ENCODE results near the gene TAF9B. TPM values are rescaled to one million over a fixed set of nuclear protein-coding genes. Genes with fewer than 3 reads are reported as not detected.

TAF9B gene
- total RNA-seq, 2 donors from 2014 or later: 36.6 to 36.7 TPM

- Histone ChIP-seq H3K4me1 (peaks cover 0 to 35% of the 10 kb centered on the region in 2 donors), H3K4me3 (peak overlapping the region; percentile 66 to 72), H3K27ac (peak overlapping the region; percentile 83 to 96), H3K9me3 (no peaks in the 10 kb centered on the region), H3K27me3 (no peaks in the 10 kb centered on the region), H3K36me3 (no peaks in the 10 kb centered on the region)
- peak; percentile 69 for DNase-seq (ENCODE audit: low spot score)
- TF ChIP-seq, protein P1, sequence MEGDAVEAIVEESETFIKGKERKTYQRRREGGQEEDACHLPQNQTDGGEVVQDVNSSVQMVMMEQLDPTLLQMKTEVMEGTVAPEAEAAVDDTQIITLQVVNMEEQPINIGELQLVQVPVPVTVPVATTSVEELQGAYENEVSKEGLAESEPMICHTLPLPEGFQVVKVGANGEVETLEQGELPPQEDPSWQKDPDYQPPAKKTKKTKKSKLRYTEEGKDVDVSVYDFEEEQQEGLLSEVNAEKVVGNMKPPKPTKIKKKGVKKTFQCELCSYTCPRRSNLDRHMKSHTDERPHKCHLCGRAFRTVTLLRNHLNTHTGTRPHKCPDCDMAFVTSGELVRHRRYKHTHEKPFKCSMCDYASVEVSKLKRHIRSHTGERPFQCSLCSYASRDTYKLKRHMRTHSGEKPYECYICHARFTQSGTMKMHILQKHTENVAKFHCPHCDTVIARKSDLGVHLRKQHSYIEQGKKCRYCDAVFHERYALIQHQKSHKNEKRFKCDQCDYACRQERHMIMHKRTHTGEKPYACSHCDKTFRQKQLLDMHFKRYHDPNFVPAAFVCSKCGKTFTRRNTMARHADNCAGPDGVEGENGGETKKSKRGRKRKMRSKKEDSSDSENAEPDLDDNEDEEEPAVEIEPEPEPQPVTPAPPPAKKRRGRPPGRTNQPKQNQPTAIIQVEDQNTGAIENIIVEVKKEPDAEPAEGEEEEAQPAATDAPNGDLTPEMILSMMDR (IDR thresholded peaks at IDR 0.05): no peak
Observed at GRCh38 chrX:78104447-78105176, 34.8 kb downstream of the TAF9B start.

DNA sequence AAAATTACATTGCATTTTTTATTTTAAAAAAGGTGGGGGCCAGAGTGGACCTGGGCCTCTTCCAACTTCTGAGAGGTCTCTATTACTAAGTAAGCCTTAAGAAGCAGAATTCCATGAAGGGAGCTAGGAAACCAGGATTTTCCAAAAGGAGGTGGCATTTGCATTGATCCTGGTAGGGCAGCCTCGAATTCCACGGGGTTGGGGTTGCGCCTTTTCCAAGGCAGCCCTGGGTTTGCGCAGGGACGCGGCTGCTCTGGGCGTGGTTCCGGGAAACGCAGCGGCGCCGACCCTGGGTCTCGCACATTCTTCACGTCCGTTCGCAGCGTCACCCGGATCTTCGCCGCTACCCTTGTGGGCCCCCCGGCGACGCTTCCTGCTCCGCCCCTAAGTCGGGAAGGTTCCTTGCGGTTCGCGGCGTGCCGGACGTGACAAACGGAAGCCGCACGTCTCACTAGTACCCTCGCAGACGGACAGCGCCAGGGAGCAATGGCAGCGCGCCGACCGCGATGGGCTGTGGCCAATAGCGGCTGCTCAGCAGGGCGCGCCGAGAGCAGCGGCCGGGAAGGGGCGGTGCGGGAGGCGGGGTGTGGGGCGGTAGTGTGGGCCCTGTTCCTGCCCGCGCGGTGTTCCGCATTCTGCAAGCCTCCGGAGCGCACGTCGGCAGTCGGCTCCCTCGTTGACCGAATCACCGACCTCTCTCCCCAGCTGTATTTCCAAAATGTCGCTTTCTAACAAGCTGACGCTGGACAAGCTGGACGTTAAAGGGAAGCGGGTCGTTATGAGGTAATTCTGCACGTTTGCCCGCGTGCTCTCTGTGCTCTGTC is 35.6 kb downstream of the TAF9B start, which contains the start of gene PGK1:
Gene PGK1, plus strand, starts transcription at position 626 of the 824 bp plus-strand sequence. Its CDS starts 93 bp downstream, at position 719.
- H3K36me3 ChIP-seq: no peaks in the 10 kb centered on the region
- no peaks in the 10 kb centered on the region for H3K27me3 ChIP-seq
- H3K4me1 ChIP-seq: peaks cover 0 to 28% of the 10 kb centered on the region in 2 donors
- peak; percentile 96 for DNase-seq (ENCODE audit: low spot score)
- no peaks in the 10 kb centered on the region for H3K9me3 ChIP-seq
- TF ChIP-seq, protein P1 (IDR thresholded peaks at IDR 0.05): no peak
- H3K27ac ChIP-seq: peak within 1 kb of the TSS; percentile 83 to 96
- peak within 1 kb of the TSS; percentile 66 to 72 for H3K4me3 ChIP-seq

GRCh38 chrX:78103001-78103622 is 36.3 kb downstream of the TAF9B start:
- Histone ChIP-seq H3K27ac (peak overlapping the region; percentile 80 to 96), H3K27me3 (no peaks in the 10 kb centered on the region), H3K4me1 (peaks cover 0 to 21% of the 10 kb centered on the region in 2 donors), H3K4me3 (peak overlapping the region; percentile 38 to 66), H3K9me3 (no peaks in the 10 kb centered on the region), H3K36me3 (no peaks in the 10 kb centered on the region)
- TF ChIP-seq, protein P1 (IDR thresholded peaks at IDR 0.05): no peak
- DNase-seq (ENCODE audit: low spot score): no peak

DNA sequence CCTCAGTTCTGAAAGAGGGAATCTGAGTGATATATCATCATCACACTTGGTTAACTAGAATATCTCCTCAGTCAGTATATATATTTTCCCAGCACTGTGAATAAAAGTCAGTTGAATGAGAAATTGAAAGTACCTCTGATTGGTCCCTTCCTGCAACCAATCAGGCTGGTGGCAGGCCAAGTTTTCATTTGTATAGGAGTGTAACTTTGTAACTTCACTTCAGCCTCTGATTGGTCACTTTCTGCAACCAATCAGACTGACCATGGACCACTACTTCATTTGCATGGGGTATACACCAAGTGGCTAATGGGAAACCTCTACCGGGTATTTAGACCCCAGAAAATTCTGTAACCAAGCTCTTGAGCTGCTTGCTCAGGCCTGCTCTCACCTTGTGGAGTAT is 37.4 kb downstream of the TAF9B start:
- Histone ChIP-seq H3K4me3 (no peak overlapping the region), H3K9me3 (no peaks in the 10 kb centered on the region), H3K27me3 (no peaks in the 10 kb centered on the region), H3K36me3 (no peaks in the 10 kb centered on the region), H3K27ac (no peak overlapping the region), H3K4me1 (peaks cover 0 to 19% of the 10 kb centered on the region in 2 donors)
- TF ChIP-seq, protein P1 (IDR thresholded peaks at IDR 0.05): no peak
- no peak for DNase-seq (ENCODE audit: low spot score)

DNA sequence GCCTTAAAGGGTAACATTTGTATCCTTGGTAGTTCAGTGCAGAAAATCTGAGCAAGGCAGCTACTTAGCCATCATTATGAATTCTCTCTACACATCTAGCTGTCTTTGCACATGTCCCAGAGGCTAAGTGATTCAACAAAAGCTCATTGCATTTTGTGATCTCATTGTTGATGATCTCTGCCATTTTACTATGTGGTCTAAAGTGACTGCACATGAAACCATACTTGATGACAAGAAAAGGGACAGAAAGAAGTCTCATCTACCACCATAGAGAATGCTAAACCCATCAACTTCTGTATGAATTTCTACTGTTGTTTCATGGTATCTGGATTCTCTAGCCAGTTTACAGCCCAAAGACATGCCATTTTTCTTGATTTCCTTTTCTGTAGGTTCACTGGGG is 41.3 kb downstream of the TAF9B start:
- no peaks in the 10 kb centered on the region for H3K9me3 ChIP-seq
- no peaks in the 10 kb centered on the region for H3K27me3 ChIP-seq
- no peak overlapping the region for H3K27ac ChIP-seq
- no peaks in the 10 kb centered on the region for H3K4me1 ChIP-seq
- H3K36me3 ChIP-seq: no peaks in the 10 kb centered on the region
- DNase-seq (ENCODE audit: low spot score): no peak
- TF ChIP-seq, protein P1 (IDR thresholded peaks at IDR 0.05): no peak
- H3K4me3 ChIP-seq: no peak overlapping the region
